WTC11 (cell line): ENCODE measurements around the gene ARHGAP26.

ENCODE experiments used
- CBFB ChIP-seq: sonication (generic); formaldehyde crosslinking; IDR thresholded peaks from 2 replicates; pipeline ENCODE4 v1.8.1; 2022; ENCODE audit warnings: mild to moderate bottlenecking, low read depth, missing genetic modification reagents
- EMX1 ChIP-seq: fragments of 250-450 bp; sonication (Bioruptor Pico); IDR thresholded peaks from 2 replicates; pipeline ENCODE4 v1.8.0; 2021; ENCODE audit warnings: mild to moderate bottlenecking
- ESRRA ChIP-seq: sonication (generic); formaldehyde crosslinking; IDR thresholded peaks from 2 replicates; pipeline ENCODE4 v1.8.1; 2022; ENCODE audit warnings: mild to moderate bottlenecking, missing genetic modification reagents, borderline replicate concordance
- JUN ChIP-seq: sonication (generic); formaldehyde crosslinking; IDR thresholded peaks from 2 replicates; pipeline ENCODE4 v1.8.0; 2023; ENCODE audit warnings: mild to moderate bottlenecking, missing genetic modification reagents
- TP53 ChIP-seq: sonication (generic); formaldehyde crosslinking; IDR thresholded peaks from 2 replicates; pipeline ENCODE4 v1.8.1; 2023; ENCODE audit warnings: mild to moderate bottlenecking, missing genetic modification reagents
- ZNF671 ChIP-seq: fragments of 250-450 bp; sonication (Bioruptor Pico); IDR thresholded peaks from 2 replicates; pipeline ENCODE4 v1.8.0; 2021; ENCODE audit warnings: mild to moderate bottlenecking
- TF ChIP-seq, protein P1 (sequence below): fragments of 200-600 bp; IDR thresholded peaks from 2 replicates; pipeline ENCODE4 v1.8.0; 2022; ENCODE audit warnings: antibody characterized with exemption
- TF ChIP-seq, protein P2 (sequence below): sonication (generic); formaldehyde crosslinking; IDR thresholded peaks from 2 replicates; pipeline ENCODE4 v1.8.0; 2023; ENCODE audit warnings: missing genetic modification reagents
- TF ChIP-seq, protein P3 (sequence below): sonication (generic); formaldehyde crosslinking; IDR thresholded peaks from 2 replicates; pipeline ENCODE4 v1.8.0; 2022; ENCODE audit warnings: mild to moderate bottlenecking, missing genetic modification reagents
- TF ChIP-seq, protein P4 (sequence below): sonication (generic); formaldehyde crosslinking; conservative IDR thresholded peaks from 2 replicates; pipeline ENCODE4 v1.8.1; 2022; ENCODE audit warnings: mild to moderate bottlenecking, missing genetic modification reagents

GRCh38 chr5:142881076-142881783 lies 111.1 kb downstream of the ARHGAP26 start:
- TF ChIP-seq, protein P1, sequence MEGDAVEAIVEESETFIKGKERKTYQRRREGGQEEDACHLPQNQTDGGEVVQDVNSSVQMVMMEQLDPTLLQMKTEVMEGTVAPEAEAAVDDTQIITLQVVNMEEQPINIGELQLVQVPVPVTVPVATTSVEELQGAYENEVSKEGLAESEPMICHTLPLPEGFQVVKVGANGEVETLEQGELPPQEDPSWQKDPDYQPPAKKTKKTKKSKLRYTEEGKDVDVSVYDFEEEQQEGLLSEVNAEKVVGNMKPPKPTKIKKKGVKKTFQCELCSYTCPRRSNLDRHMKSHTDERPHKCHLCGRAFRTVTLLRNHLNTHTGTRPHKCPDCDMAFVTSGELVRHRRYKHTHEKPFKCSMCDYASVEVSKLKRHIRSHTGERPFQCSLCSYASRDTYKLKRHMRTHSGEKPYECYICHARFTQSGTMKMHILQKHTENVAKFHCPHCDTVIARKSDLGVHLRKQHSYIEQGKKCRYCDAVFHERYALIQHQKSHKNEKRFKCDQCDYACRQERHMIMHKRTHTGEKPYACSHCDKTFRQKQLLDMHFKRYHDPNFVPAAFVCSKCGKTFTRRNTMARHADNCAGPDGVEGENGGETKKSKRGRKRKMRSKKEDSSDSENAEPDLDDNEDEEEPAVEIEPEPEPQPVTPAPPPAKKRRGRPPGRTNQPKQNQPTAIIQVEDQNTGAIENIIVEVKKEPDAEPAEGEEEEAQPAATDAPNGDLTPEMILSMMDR = no peak
- TF ChIP-seq ZNF671 (no peak), EMX1 (CRISPR knock-in tag) (no peak), ESRRA (no peak), JUN (CRISPR knock-in tag) (no peak), TP53 (CRISPR knock-in tag) (no peak), CBFB (CRISPR knock-in tag) (no peak)
- TF ChIP-seq, protein P2, sequence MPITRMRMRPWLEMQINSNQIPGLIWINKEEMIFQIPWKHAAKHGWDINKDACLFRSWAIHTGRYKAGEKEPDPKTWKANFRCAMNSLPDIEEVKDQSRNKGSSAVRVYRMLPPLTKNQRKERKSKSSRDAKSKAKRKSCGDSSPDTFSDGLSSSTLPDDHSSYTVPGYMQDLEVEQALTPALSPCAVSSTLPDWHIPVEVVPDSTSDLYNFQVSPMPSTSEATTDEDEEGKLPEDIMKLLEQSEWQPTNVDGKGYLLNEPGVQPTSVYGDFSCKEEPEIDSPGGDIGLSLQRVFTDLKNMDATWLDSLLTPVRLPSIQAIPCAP = no peak
- TF ChIP-seq, protein P3, sequence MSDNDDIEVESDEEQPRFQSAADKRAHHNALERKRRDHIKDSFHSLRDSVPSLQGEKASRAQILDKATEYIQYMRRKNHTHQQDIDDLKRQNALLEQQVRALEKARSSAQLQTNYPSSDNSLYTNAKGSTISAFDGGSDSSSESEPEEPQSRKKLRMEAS (CRISPR knock-in tag) = no peak
- TF ChIP-seq, protein P4, sequence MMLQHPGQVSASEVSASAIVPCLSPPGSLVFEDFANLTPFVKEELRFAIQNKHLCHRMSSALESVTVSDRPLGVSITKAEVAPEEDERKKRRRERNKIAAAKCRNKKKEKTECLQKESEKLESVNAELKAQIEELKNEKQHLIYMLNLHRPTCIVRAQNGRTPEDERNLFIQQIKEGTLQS = no peak
